ENCODE data around the gene KCNMB1. TPM values are rescaled to one million over a fixed set of nuclear protein-coding genes. Genes with fewer than 3 reads are reported as not detected.
A peak's percentile ranks its signal among the peaks of the same experiment; 100 is the strongest.

The KCNMB1 gene
- total RNA-seq, 1 donor from 2014 or later, result 0.14 TPM

- FAIRE-seq, result no peak
- Histone ChIP-seq H3K79me2 (ENCODE audit: insufficient read depth, low read length) (no peaks in the 10 kb centered on the region), H3K36me3 (ENCODE audit: insufficient read depth, low read length) (no peaks in the 10 kb centered on the region), H3K4me3 (ENCODE audit: insufficient read depth, low read depth, low read length) (no peak overlapping the region), H3K9me3 (ENCODE audit: insufficient read depth, low read depth, low read length) (no peaks in the 10 kb centered on the region), H3K4me1 (ENCODE audit: insufficient read depth, low read length) (no peaks in the 10 kb centered on the region), H3K27me3 (ENCODE audit: insufficient read depth, low read length) (peaks cover 5% of the 10 kb centered on the region), H3K4me2 (ENCODE audit: low read length) (no peak overlapping the region), H3K9ac (ENCODE audit: low read length) (no peak overlapping the region), H2AFZ (ENCODE audit: low read depth, low read length) (no peak overlapping the region), H3K27ac (ENCODE audit: low read depth, low read length) (no peak overlapping the region), H4K20me1 (ENCODE audit: insufficient read depth, low read length) (no peaks in the 10 kb centered on the region)
- TF ChIP-seq CTCF (IDR thresholded peaks at IDR 0.05; ENCODE audit: insufficient read depth, low read depth, low read length) (no peak), EZH2 (IDR thresholded peaks at IDR 0.05; ENCODE audit: insufficient read depth, low read length) (no peak)
- H3K9me3 Mint-ChIP-seq (ENCODE audit: unreplicated experiment), result peaks cover 2% of the 10 kb centered on the region
- H3K4me1 Mint-ChIP-seq (ENCODE audit: low read depth, unreplicated experiment), result peaks cover 9% of the 10 kb centered on the region
- H3K27me3 Mint-ChIP-seq (ENCODE audit: low read depth, unreplicated experiment), result peaks cover 23% of the 10 kb centered on the region
- no peak for DNase-seq (ENCODE audit: low read depth)
- no peak overlapping the region for H3K4me3 Mint-ChIP-seq (ENCODE audit: unreplicated experiment)
- H3K36me3 Mint-ChIP-seq (ENCODE audit: low read depth, unreplicated experiment), result no peaks in the 10 kb centered on the region
- H3K27ac Mint-ChIP-seq (ENCODE audit: unreplicated experiment), result no peak overlapping the region
These were observed 21.9 kb upstream of the KCNMB1 start for GRCh38 chr5:170411100-170411499.

GRCh38 chr5:170410401-170410800 is 21.2 kb upstream of the KCNMB1 start:
- no peak overlapping the region for H3K4me3 ChIP-seq (ENCODE audit: insufficient read depth, low read depth, low read length)
- FAIRE-seq, result no peak
- H2AFZ ChIP-seq (ENCODE audit: low read depth, low read length), result no peak overlapping the region
- peaks cover 2% of the 10 kb centered on the region for H3K9me3 Mint-ChIP-seq (ENCODE audit: unreplicated experiment)
- no peak overlapping the region for H3K27ac Mint-ChIP-seq (ENCODE audit: unreplicated experiment)
- peaks cover 5% of the 10 kb centered on the region for H3K27me3 ChIP-seq (ENCODE audit: insufficient read depth, low read length)
- H3K36me3 Mint-ChIP-seq (ENCODE audit: low read depth, unreplicated experiment), result no peaks in the 10 kb centered on the region
- H3K79me2 ChIP-seq (ENCODE audit: insufficient read depth, low read length), result no peaks in the 10 kb centered on the region
- H3K36me3 ChIP-seq (ENCODE audit: insufficient read depth, low read length), result no peaks in the 10 kb centered on the region
- no peaks in the 10 kb centered on the region for H3K4me1 ChIP-seq (ENCODE audit: insufficient read depth, low read length)
- DNase-seq (ENCODE audit: low read depth), result no peak
- H3K9ac ChIP-seq (ENCODE audit: low read length), result no peak overlapping the region
- no peak for TF ChIP-seq CTCF (IDR thresholded peaks at IDR 0.05; ENCODE audit: insufficient read depth, low read depth, low read length)
- no peak for TF ChIP-seq EZH2 (IDR thresholded peaks at IDR 0.05; ENCODE audit: insufficient read depth, low read length)
- H4K20me1 ChIP-seq (ENCODE audit: insufficient read depth, low read length), result no peaks in the 10 kb centered on the region
- peaks cover 9% of the 10 kb centered on the region for H3K4me1 Mint-ChIP-seq (ENCODE audit: low read depth, unreplicated experiment)
- H3K27ac ChIP-seq (ENCODE audit: low read depth, low read length), result no peak overlapping the region
- H3K27me3 Mint-ChIP-seq (ENCODE audit: low read depth, unreplicated experiment), result peaks cover 27% of the 10 kb centered on the region
- H3K4me3 Mint-ChIP-seq (ENCODE audit: unreplicated experiment), result no peak overlapping the region
- H3K9me3 ChIP-seq (ENCODE audit: insufficient read depth, low read depth, low read length), result no peaks in the 10 kb centered on the region
- H3K4me2 ChIP-seq (ENCODE audit: low read length), result no peak overlapping the region

GRCh38 chr5:170408877-170409660 is 19.9 kb upstream of the KCNMB1 start:
- DNase-seq (ENCODE audit: low read depth) (no peak), FAIRE-seq (no peak)
- Mint-ChIP-seq H3K4me3 (ENCODE audit: unreplicated experiment) (no peak overlapping the region), H3K27ac (ENCODE audit: unreplicated experiment) (peak overlapping the region; percentile 60), H3K27me3 (ENCODE audit: low read depth, unreplicated experiment) (peaks cover 21% of the 10 kb centered on the region), H3K4me1 (ENCODE audit: low read depth, unreplicated experiment) (peaks cover 9% of the 10 kb centered on the region), H3K36me3 (ENCODE audit: low read depth, unreplicated experiment) (no peaks in the 10 kb centered on the region), H3K9me3 (ENCODE audit: unreplicated experiment) (peaks cover 4% of the 10 kb centered on the region)
- H4K20me1 ChIP-seq (ENCODE audit: insufficient read depth, low read length), result no peaks in the 10 kb centered on the region
- H3K27me3 ChIP-seq (ENCODE audit: insufficient read depth, low read length), result peaks cover 5% of the 10 kb centered on the region
- no peak overlapping the region for H2AFZ ChIP-seq (ENCODE audit: low read depth, low read length)
- no peaks in the 10 kb centered on the region for H3K36me3 ChIP-seq (ENCODE audit: insufficient read depth, low read length)
- TF ChIP-seq EZH2 (IDR thresholded peaks at IDR 0.05; ENCODE audit: insufficient read depth, low read length) (no peak), CTCF (IDR thresholded peaks at IDR 0.05; ENCODE audit: insufficient read depth, low read depth, low read length) (no peak)
- H3K9ac ChIP-seq (ENCODE audit: low read length), result no peak overlapping the region
- H3K4me3 ChIP-seq (ENCODE audit: insufficient read depth, low read depth, low read length), result no peak overlapping the region
- H3K4me2 ChIP-seq (ENCODE audit: low read length), result no peak overlapping the region
- no peaks in the 10 kb centered on the region for H3K9me3 ChIP-seq (ENCODE audit: insufficient read depth, low read depth, low read length)
- no peaks in the 10 kb centered on the region for H3K4me1 ChIP-seq (ENCODE audit: insufficient read depth, low read length)
- no peak overlapping the region for H3K27ac ChIP-seq (ENCODE audit: low read depth, low read length)
- no peaks in the 10 kb centered on the region for H3K79me2 ChIP-seq (ENCODE audit: insufficient read depth, low read length)

Data from astrocyte (in vitro differentiated cells and primary cell).